T-helper 22 cell (primary cell): ENCODE measurements around the gene ZKSCAN1.
"Not testable (repeated sequence)": the region's sequence is repeated elsewhere in the genome, so short reads cannot be mapped to it uniquely, and the experiment has no call there.

ENCODE experiments used
- DNase-seq: peaks from one replicate; pipeline ENCODE4 v3.0.0-alpha.2; 2020; ENCODE audit warnings: low read depth

Gene ZKSCAN1

DNA sequence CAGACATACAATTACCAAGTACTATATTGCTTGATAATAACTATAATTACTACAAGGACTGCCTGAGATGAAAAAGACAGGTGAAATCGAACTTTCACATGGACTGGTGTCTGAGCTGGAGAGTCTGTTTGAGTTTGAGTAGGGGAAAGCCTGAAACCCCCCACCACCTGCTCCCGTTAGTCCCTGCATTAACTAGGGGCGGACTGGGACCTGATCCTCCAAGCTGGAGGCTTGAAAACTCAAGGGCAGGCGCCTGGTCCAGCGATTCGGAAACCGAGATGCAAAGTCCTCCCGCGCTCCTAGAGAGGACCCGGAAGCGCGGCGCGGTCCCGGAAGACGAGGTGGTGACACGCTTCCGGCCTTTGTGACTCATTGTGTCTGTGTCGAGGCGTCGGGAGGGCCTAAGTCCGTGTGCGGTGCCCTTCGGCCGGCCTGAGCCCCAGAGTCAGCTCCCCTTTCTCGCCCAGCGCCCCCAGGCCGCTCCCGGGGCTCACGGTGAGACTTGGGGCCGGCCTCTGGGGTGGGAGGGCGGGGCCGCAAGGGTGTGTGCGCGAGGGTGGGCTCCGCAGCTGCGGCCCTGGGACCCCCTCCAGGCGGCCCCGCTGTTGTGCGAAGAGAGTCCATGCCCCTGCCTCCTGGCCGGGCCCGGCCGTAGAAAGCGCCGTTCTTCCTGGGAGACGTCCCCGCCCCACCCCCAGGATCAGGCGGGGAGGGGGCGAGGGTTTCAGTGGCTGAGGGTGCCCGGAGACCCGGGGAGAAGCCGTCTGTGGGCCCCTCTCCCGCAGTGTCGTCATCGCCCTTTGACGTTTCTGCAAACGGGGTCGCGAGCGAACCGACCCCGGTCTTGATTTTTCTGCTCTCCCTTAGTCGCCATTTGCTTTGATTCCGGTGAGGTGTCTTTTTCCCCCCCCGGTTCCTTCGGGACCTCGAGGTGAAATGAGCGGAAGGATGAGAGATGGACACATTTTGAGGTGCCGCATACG lies at the start of gene ZKSCAN1:
ZKSCAN1 (plus strand) TSS at position 365 of the 983 bp plus-strand sequence. CDS start 7,911 bp downstream, outside the sequence.
- DNase-seq = peak; percentile 75

- no peak for DNase-seq
Measured at GRCh38 chr7:99969298-99969697, 46.1 kb upstream of the ZKSCAN1 start.

GRCh38 chr7:99969813-99970212 lies 45.6 kb upstream of the ZKSCAN1 start:
- not testable (repeated sequence) for DNase-seq

- DNase-seq = no peak
Measured at GRCh38 chr7:99971242-99971641, 44.2 kb upstream of the ZKSCAN1 start.

DNA sequence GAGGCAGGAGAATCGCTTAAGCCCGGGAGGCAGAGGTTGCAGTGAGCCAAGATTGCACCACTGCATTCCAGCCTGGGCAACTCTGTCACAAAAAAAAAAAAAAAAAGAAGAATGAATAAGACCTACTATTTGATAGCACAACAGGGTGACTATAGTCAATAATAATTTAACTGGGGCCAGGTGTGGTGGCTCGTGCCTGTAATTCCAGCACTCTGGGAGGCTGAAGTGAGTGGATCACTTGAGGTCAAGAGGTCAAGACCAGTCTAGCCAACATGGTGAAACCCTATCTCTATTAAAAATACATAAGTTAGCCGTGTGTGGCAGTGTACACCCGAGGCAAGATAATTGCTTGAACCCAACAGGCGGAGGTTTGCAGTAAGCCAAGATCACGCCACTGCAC lies 41.6 kb upstream of the ZKSCAN1 start:
- not testable (repeated sequence) for DNase-seq

GRCh38 chr7:99974681-99975080 lies 40.7 kb upstream of the ZKSCAN1 start:
- no peak for DNase-seq

DNA sequence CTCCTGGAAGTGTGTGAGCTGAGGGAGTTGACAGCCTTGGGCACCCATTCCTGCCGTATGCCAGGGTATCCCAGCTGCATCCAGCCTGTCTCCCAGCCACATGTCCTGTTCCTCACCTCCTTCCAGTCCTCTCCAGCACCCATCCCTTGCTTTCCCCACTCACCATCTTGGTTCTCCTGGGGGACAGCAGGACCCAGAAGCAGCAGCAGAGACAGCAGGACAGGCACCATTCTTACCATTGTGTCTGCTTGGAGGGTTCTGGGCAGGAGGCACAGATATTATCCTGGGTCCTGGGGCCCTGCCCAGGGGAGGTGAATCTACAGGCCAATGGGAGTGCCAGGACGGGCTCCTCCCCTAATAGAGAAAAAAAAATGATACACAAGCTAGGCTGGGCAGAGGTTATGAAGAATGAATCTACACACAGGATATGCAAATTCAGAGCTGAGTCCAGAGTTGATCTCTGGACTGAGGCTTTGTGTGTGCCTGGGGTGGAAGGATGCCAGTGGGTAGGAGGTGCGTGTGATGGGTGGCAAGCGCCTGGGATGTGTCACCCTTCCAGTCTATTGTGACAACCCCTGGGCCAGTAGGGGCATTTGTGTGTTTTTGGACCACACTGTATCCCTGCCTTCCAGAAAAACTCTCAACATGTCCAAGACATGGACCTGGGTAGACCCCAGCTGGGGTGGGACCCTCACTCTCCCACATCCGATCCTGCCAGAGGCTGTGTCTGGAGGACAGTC lies 39.4 kb upstream of the ZKSCAN1 start, which contains the start of gene AZGP1:
AZGP1 (minus strand) TSS at position 250 of the 740 bp plus-strand sequence; CDS start at position 239, 11 bp downstream.
- no peak for DNase-seq

DNA sequence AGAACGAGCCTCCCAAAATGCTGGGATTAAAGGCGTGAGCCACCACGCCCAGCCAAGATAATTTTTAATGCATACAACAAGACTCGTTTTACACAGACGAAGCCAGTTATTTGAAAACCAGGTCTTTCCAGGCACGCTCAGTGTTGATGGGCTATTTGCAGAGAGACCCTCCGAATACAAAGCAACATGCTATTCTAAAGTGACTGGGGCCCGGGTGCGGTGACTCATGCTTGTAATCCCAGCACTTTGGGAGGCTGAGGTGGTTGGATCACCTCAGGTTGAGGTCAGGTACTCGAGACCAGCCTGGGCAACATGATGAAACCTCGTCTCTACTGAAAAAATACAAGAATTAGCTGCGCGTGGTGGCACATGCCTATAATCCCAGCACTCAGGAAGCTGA lies 38.8 kb upstream of the ZKSCAN1 start:
- DNase-seq = no peak

DNA sequence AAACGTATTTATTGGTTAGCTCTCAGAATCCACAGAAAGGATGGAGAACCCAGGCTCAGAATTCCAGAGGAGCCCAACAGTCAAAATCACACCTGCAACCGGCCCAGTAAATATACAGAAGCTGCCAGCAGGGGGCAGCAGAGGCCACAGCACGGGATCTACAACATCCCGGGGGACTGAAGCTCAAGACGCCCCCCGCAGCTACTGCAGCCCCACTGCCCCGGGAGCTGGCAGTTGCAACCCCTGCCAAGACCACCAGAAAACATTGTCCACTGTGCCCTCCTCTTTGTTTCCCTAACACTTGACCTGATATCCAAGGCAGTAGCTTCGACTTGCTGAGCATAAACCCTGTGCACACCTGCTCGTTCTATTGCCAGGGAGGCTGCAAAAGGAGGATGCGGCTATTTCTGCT lies 35.6 kb upstream of the ZKSCAN1 start:
- DNase-seq = peak; percentile 25

DNA sequence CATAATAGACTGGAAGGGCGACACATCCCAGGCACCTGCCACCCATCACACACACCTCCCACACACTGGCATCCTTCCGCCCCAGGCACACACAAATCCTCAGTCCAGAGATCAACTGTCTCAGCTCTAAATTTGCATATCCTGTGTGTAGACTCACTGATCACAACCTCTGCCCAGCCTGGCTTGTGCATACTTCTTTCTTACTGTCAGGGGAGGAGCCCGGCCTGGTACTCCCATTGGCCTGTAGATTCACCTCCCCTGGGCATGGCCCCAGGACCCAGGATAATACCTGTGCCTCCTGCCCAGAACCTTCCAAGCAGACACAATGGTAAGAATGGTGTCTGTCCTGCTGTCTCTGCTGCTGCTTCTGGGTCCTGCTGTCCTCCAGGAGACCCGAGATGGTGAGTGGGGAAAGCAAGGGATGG lies 34.9 kb upstream of the ZKSCAN1 start:
- not testable (repeated sequence) for DNase-seq

GRCh38 chr7:99981066-99981465 lies 34.3 kb upstream of the ZKSCAN1 start:
- DNase-seq = not testable (repeated sequence)

- no peak for DNase-seq
Measured at GRCh38 chr7:99984593-99984992, 30.8 kb upstream of the ZKSCAN1 start.

- not testable (repeated sequence) for DNase-seq
Measured at GRCh38 chr7:99987306-99987705, 28.1 kb upstream of the ZKSCAN1 start.

GRCh38 chr7:99987846-99988245 lies 27.6 kb upstream of the ZKSCAN1 start:
- no peak for DNase-seq

GRCh38 chr7:99990460-99990852 lies 24.9 kb upstream of the ZKSCAN1 start:
- no peak for DNase-seq

- DNase-seq = not testable (repeated sequence)
Measured at GRCh38 chr7:99991543-99991942, 23.9 kb upstream of the ZKSCAN1 start.

DNA sequence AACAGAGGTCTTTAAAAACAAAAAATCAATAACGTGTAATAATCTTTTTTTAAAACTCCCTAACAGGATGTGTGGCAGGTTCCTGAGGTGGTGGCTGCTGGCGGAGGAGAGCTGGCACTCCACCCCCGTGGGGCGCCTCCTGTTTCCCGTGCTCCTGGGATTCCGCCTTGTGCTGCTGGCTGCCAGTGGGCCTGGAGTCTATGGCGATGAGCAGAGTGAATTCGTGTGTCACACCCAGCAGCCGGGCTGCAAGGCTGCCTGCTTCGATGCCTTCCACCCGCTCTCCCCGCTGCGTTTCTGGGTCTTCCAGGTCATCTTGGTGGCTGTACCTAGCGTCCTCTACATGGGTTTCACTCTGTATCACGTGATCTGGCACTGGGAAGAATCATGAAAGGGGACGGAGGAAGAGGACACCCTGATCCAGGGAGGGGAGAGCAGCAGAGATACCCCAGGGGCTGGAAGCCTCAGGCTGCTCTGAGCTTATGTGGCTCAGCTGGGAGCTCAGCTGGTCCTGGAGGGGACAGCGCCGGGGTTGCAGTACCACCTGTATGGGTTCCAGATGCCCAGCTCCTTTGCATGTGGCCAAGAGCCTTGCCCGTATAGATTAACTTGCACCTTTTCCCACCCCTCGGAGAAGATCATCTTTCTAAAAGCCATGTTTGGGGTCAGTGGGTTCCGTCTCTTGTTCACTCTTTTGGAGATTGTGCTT lies 22.9 kb upstream of the ZKSCAN1 start:
- no peak for DNase-seq

DNA sequence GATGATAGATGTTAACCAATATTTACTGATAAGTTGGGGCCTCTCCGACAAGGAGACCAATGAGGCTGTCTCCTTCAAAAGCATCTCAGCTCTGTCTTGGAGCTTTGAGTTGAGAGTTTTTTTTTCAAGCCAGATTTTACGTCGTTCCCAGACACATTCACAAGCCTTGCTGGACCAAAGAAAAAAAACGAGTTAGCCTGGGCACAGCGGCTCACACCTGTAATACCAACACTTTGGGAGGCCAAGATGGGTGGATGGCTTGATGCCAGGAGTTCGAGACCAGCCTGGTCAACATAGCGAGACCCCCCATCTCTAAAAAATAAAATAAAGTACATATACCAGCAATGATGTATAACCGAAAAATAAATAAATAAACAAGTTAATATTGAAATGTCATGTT lies 20.6 kb upstream of the ZKSCAN1 start:
- DNase-seq = no peak

GRCh38 chr7:99996755-99997544 lies 18.4 kb upstream of the ZKSCAN1 start:
- no peak for DNase-seq

DNA sequence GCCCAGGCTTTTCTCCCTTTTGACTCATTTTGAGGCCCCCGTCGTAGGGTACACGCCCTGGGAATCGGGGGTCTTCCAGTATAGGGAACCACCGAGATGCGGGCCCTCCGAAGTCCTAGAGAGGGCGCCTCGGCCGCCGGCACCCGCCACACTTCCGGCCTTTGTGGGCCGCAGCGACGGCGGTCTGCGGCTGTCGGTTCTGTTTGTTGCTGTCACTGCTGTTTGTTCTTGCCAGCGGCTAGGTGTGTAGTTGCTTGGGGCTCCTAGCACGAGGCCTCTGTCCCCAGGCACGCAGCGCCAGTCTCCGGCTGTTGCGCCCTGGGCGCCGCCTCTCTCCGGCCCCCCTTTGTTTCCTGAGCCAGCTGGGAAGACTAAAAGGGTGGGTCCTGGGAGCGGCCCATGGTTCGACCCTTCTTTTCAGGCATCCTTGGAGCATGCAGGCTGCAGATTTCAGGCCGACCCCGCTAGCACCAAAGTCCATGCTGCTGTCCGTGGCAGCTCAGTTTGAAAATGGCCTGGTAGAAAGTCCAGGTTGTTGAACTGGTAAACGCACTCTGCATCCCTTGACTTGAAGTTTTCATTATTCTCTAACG lies 17.8 kb upstream of the ZKSCAN1 start:
- peak; percentile 38 for DNase-seq

- DNase-seq = no peak
Measured at GRCh38 chr7:100000239-100000638, 15.2 kb upstream of the ZKSCAN1 start.
